Prostate gland (tissue), 2 donors: ENCODE results near the gene ABHD15.

Experiments
- CTCF ChIP-seq, 4 experiments: fragments of 200-600 bp in 2 of 4; fragments of 450-650 bp in 2 of 4; sonication (generic) in 2 of 4; IDR thresholded peaks; 1 replicate in 3 of 4; 2 replicates in 1 of 4; pipeline ENCODE4 v1.5.1; 2016 to 2019; ENCODE audit warnings: antibody characterized with exemption in 4 of 4, mild to moderate bottlenecking in 2 of 4, moderate library complexity in 2 of 4
- POLR2AphosphoS5 ChIP-seq: sonication (generic); formaldehyde crosslinking; IDR thresholded peaks from one replicate; pipeline ENCODE4 v1.6.1; 2017; ENCODE audit warnings: antibody characterized with exemption

- TF ChIP-seq CTCF (IDR thresholded peaks at IDR 0.05) (no peak), POLR2AphosphoS5 (no peak)
Measured at GRCh38 chr17:29583324-29584248, 16.7 kb upstream of the ABHD15 start.
